Stimulated activated CD4-positive, alpha-beta T cell treated with anti-CD3 and anti-CD28 coated beads, Interleukin-4, amount 100 ng/mL, for 24 hours (primary cell): Measurements from ENCODE around the gene NCOA3.
"Not testable (repeated sequence)": the region's sequence is repeated elsewhere in the genome, so short reads cannot be mapped to it uniquely, and the experiment has no call there.

Experiments used
- DNase-seq: peaks from one replicate; pipeline ENCODE4 v3.0.0-alpha.2; 2020

The NCOA3 gene

GRCh38 chr20:47541355-47541922, 39.8 kb downstream of the NCOA3 start:
- no peak for DNase-seq

GRCh38 chr20:47543006-47543431, 41.3 kb downstream of the NCOA3 start:
- DNase-seq, result no peak

- DNase-seq, result peak; percentile 14
These were observed 42.6 kb downstream of the NCOA3 start for GRCh38 chr20:47544240-47544639.

GRCh38 chr20:47544852-47545251, 43.2 kb downstream of the NCOA3 start:
- no peak for DNase-seq

DNA sequence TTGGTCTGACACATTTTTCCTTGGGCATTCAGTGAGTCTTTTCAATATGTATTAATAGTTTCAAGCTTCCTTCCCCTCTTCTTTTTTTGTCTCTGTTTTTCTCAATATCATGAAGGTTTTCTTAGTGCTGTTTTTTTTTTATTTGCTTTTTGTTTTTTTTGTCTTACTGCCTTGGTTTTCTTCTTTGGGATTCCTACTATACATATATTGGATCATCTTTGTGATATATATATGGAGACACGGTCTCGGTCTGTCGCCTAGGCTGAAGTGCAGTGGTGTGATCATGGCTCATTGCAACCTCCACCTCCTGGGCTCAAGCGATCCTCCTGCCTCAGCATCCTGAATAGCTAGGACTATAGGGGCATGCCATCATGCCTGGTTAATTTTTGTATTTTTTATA, 43.8 kb downstream of the NCOA3 start:
- DNase-seq, result no peak

DNA sequence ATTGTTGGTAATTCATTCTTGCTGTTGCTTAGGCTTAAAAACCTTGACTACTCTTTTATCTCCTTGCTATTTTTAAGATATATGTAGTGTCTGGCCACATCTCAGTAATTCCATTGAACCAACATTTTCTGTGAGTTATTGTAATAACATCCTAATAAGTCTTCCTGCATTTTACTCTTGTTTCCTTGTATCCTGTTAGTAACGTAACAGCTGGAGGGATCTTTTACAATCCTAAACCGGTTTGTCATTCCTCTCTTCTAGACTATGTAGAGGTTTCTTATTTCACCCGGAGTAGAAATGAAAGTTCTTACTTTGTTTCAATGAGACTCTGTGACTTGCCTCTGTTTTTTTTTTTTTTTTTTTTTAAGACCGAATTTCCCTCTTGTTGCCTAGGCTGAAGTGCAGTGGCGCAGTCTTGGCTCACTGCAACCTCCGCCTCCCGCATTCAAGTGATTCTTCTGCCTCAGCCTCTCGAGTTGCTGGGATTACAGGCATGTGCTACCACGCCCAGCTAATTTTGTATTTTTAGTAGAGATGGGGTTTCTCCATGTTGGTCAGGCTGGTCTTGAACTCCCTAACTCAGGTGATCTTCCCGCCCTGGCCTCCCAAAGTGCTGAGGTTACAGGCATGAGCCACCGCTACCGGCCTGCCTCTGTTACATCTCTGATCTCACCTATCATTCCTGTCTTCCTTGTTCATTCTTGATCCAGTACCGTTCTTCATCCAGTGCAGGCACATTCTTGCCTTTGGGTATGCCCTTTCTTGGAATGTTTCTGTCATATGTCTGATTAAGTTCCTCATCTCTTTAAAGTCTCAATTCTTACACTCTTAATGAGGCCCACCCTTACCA, 44.7 kb downstream of the NCOA3 start:
- DNase-seq, result no peak

DNA sequence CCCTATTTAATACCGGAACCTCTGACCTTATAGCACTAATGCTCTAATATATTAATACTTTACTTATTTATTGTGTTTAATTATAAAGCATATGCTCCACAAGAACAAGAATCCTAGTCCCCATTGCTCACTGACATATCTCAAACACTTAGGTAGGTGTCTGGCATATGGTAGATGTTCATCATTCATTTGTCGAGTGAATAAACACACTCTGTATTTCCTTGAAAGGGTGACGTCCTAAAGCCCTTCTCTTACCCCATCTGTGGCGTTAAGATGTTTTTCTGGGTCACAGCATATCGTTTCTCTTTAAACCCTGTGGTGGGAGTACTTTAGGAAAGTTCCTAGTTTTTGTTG, 45.3 kb downstream of the NCOA3 start:
- DNase-seq, result no peak

DNA sequence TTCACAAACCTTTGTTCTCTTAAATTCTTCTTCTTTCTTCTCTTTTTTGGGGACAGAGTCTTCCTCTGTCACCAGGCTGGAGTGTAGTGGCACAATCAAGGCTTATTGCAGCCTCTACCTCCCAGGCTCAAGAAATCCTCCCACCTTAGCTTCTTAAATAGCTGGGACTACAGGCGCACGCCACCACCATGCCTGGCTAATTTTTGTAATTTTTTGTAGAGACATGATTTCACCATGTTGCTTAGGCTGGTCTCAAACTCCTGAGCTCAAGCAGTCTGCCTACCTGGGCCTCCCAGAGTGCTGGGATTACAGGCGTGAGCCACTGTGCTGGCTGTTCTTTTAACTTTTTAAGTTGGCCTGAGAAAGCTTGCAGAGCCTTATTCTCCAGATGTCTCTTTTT, 48.0 kb downstream of the NCOA3 start:
- no peak for DNase-seq

DNA sequence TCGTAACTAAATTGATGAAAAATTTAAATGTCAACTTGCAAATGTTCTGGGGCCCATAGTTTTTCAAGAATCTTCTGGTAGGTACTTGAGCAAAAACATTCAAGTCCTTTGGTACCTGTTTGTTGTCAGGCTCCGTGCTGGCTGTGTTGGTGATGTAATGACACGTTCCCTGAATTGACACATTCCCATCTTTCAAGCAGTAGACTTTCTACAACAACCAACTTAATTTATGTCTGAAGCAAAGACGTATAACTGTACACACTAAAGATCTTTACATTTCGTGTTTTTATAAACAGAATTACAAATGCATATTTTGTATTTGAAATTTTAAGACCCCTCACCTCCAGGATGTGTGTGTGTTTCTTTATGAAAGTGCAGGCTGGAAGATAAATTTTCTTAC, 49.5 kb downstream of the NCOA3 start:
- DNase-seq, result no peak

DNA sequence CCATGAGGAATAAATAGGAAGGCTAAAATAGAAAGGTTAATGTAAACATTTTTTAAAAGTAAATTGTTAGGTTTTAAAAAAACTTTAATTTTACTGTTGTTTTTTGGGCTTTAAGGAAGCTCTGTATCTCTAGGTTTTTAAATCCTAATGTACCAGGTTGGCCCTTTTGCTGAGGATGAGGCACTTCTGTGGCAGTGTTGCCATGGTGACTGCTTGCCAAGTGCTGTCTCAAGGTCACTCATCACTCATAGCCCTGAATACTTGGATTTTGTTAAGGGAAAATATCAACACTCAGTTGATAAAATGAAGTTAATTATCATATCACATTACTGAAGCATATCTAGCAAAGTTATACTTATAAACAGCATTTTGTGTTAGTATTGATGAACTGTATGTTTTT, 50.2 kb downstream of the NCOA3 start:
- DNase-seq, result no peak

DNA sequence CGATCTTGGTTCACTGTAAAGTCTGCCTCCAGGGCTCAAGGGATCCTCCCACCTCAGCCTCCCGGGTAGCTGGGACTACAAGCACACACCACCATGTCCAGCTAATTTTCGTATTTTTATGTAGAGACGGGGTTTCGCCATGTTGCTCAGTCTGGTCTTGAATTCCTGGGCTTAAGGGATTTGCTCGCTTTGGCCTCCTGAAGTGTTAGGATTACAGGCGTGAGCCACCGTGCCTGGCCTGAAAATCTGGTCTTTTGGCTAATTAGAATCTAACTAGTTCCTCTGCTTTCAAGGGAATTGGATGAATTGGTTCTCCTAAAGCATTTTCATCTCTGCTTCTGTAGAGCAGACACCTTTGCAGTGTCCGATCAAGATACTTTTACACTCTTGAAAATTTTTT, 51.3 kb downstream of the NCOA3 start:
- no peak for DNase-seq

DNA sequence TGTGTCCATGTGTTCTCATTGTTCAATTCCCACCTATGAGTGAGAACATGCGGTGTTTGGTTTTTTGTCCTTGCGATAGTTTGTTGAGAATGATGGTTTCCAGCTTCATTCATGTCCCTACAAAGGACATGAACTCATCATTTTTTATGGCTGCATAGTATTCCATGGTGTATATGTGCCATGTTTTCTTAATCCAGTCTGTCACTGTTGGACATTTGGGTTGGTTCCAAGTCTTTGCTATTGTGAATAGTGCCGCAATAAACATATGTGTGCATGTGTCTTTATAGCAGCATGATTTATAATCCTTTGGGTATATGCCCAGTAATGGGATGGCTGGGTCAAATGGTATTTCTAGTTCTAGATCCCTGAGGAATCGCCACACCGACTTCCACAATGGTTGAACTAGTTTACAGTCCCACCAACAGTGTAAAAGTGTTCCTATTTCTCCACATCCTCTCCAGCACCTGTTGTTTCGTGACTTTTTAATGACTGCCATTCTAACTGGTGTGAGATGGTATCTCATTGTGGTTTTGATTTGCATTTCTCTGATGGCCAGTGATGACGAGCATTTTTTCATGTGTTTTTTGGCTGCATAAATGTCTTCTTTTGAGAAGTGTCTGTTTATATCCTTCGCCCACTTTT, 52.0 kb downstream of the NCOA3 start:
- not testable (repeated sequence) for DNase-seq

DNA sequence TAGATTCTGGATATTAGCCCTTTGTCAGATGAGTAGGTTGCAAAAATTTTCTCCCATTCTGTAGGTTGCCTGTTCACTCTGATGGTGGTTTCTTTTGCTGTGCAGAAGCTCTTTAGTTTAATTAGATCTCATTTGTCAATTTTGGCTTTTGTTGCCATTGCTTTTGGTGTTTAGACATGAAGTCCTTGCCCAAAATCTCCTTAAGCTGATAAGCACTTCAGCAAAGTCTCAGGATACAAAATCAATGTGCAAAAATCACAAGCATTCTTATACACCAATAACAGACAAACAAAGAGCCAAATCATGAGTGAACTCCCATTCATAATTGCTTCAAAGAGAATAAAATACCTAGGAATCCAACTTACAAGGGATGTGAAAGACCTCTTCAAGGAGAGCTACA, 52.6 kb downstream of the NCOA3 start:
- not testable (repeated sequence) for DNase-seq

DNA sequence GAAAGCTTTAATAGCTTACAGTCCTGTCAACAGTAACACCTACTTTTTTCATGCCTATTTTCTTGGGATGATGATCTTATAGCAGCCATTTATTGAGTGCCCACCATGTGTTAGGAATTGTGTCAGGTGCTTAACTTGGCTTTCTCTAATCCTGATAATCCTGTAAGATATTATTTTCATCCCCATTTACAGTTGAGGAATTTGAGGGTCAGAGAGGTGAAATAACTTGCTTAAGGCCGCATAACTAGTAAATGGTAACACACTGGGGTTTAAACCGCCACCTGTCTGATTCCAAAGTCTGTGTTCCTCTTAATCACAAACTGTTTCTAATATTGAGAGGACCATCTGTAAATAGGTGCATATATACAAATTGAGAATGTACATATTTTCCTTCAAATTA, 55.5 kb downstream of the NCOA3 start:
- no peak for DNase-seq

DNA sequence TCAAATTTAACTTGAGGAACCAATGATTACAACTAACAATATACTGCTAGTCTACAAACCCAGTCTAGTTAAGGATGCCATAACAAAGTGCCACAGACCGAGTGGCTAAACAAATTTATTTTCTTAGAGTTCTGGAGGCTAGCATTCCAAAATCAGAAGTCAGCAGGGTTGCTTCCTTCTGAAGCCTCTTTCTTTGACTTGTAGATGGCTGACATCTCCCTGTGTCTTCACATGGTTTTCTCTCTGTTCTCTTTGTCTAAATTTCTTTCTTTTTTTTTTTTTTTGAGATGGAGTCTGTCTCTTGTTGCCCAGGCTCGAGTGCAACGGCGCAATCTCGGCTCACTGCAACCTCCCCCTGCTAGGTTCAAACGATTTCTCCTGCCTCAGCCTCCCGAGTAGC, 56.1 kb downstream of the NCOA3 start:
- no peak for DNase-seq

- no peak for DNase-seq
These were observed 56.8 kb downstream of the NCOA3 start for GRCh38 chr20:47558295-47559066.

DNA sequence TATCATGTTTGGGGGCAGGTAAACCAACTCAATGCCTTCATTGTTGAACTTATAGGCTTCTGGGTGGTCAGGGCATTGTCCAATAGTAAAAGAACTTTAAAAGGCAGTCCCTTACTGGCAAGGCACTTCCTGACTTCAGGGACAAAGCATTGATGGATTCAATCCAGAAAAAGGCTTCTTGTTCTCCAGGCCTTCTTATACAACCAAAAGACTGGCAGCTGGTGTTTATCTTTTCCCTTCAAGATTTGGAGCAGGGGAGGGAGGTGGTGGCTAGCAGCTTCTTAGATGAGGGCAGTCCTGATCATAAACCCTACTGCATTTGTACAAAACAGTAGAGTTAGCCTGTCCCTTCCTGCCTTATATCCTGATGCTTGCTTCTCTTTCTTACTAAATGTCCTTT, 57.5 kb downstream of the NCOA3 start:
- no peak for DNase-seq

- DNase-seq, result no peak
These were observed 59.5 kb downstream of the NCOA3 start for GRCh38 chr20:47561180-47561579.

DNA sequence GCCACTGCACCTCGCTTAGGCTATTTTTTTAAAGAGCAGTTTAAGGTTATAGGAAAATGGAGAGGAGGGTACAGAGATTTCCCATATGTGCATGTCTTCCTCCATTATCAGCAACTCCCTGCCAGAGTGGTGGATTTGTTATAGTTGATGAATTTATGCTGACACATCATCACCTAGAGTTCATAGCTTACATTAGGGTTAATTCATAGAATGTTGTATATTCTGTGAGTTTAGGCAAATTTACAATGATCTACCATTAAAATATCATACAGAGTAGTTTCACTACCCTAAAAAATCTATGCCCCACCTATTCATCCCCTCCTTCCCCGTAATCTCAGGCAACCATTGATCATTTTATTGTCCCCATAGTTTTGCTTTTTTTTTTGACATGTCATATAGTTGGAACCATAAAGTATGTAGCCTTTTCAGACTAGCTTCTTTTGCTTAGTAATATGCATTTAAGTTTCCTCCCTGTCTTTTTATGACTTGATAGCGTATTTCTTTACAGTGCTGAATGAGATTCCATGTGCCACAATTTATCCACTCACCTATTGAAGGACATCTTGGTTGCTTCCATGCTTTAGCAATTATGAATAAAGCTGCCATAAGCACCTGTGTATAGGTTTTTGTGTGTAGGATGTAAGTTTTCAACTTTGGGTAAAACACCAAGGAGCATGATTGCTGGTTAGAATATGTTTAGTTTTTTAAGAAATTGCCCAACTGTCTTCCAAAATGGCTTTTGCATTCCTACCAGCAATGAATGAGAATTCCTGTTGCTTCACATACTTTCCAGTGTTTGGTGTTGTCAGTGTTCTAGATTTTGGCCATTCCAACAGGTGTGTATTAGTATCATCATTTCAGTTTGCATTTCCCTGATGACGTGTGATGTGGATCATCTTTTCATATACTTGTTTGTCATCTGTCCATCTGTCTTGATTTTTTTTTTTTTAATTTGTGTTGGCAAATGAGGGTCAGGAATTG, 60.2 kb downstream of the NCOA3 start:
- DNase-seq, result no peak

DNA sequence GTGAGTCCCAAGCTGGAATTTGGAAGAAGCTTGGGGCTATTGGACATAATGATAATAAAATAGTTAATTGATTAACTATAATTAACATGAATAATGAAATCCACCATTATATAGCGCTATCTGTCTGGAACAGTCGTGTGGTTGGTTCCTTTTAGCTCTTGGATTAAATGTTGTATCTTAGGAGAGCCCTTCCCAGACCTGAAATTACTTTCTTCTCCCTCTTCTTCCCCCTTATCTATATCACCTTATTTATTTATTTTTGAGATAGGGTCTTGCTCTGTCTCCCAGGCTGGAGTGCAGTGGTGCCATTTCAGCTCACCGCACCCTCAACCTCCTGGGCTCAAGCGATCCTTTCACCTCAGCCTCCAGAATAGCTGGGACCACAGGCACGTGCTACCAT, 64.6 kb downstream of the NCOA3 start:
- no peak for DNase-seq

- no peak for DNase-seq
These were observed 66.3 kb downstream of the NCOA3 start for GRCh38 chr20:47568019-47568418.

GRCh38 chr20:47568837-47569410, 67.2 kb downstream of the NCOA3 start:
- no peak for DNase-seq
